Gastrocnemius medialis (tissue), 4 donors: ENCODE data around the gene CLEC4G.

Source experiments
- POLR2A ChIP-seq, 2 donors: fragments of 450-650 bp; IDR thresholded peaks; one replicate each; pipeline ENCODE4 v1.6.1; 2017; ENCODE audit warnings: antibody characterized with exemption in 2 of 2, mild to moderate bottlenecking in 2 of 2, moderate library complexity in 2 of 2
- TF ChIP-seq, protein P1 (sequence below), 5 experiments: fragments of 450-650 bp in 3 of 5; fragments of 200-600 bp in 2 of 5; sonication (generic) in 2 of 5; IDR thresholded peaks in 4 of 5; conservative IDR thresholded peaks in 1 of 5; 1 replicate in 4 of 5; 2 replicates in 1 of 5; pipeline ENCODE4 v1.5.1; 2016 to 2019; ENCODE audit warnings: antibody characterized with exemption in 5 of 5, mild to moderate bottlenecking in 3 of 5, moderate library complexity in 3 of 5

DNA sequence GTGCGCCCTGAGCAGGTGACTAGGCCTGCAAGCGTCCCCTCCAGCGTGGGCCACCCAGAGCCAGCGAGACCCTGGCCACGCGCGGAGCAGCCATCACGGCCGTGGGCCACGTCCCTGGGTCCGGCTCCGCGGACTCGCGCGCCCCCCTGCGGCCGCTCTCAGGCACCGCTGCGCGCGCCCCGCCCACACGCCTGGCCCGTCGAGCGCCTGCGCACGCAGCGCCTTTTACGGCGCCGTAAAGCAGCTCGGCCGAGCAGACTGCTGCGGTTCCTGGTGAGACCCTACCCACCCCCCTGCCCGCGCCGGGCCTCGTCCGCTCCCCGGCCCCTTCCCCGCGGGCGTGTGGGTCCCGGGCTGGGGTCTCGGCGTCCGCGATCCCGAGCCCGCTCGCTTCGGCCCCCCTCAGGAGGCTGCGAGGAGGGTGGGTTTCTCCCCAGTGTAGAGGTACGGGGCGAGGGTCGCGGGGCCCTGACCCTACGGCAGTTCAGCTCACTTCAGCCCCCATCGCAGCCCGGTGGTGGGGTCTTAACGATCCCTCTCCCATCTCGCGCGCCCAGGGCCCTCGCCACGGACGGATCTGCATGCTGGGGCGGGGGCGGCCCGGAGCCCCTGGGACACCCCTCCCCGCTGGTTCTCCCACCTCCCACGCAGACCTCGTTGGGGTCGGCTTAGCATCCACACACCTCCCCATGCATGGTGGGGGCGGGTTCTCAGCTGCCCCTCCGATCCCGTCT, 51.1 kb downstream of the CLEC4G start, which contains the start of gene TRAPPC5:
- TF ChIP-seq, protein P1, sequence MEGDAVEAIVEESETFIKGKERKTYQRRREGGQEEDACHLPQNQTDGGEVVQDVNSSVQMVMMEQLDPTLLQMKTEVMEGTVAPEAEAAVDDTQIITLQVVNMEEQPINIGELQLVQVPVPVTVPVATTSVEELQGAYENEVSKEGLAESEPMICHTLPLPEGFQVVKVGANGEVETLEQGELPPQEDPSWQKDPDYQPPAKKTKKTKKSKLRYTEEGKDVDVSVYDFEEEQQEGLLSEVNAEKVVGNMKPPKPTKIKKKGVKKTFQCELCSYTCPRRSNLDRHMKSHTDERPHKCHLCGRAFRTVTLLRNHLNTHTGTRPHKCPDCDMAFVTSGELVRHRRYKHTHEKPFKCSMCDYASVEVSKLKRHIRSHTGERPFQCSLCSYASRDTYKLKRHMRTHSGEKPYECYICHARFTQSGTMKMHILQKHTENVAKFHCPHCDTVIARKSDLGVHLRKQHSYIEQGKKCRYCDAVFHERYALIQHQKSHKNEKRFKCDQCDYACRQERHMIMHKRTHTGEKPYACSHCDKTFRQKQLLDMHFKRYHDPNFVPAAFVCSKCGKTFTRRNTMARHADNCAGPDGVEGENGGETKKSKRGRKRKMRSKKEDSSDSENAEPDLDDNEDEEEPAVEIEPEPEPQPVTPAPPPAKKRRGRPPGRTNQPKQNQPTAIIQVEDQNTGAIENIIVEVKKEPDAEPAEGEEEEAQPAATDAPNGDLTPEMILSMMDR (IDR thresholded peaks at IDR 0.05 in 4 of 5, conservative IDR thresholded peaks at IDR 0.05 in 1 of 5) = peak in 4 of 5 experiments; percentile 80 to 100 (median 99)
- TF ChIP-seq POLR2A (IDR thresholded peaks at IDR 0.05) = peak; percentile 60 to 77
